ENCODE measurements around the gene MMP11. TPM values are rescaled to one million over a fixed set of nuclear protein-coding genes. Genes with fewer than 3 reads are reported as not detected.

MMP11 gene
- total and polyA plus RNA-seq, 2 of the 13 experiments (the other 11 are each of a cell fraction or from before 2014, with no cell fraction given), result 8.9 to 28.6 TPM

- TF ChIP-seq PRPF4 (IDR thresholded peaks at IDR 0.05; ENCODE audit: low read depth, low read length, poor library complexity, severe bottlenecking), result no peak
- TF ChIP-seq, protein P1, sequence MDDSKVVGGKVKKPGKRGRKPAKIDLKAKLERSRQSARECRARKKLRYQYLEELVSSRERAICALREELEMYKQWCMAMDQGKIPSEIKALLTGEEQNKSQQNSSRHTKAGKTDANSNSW (CRISPR knock-in tag; IDR thresholded peaks at IDR 0.05; ENCODE audit: borderline replicate concordance), result no peak
- TF ChIP-seq ZKSCAN5 (CRISPR knock-in tag; IDR thresholded peaks at IDR 0.05), result no peak
- TF ChIP-seq GZF1 (CRISPR knock-in tag; IDR thresholded peaks at IDR 0.05), result no peak
- TF ChIP-seq MAX (IDR thresholded peaks at IDR 0.05), result 0 out of 2 replicates have a peak, but pooled peaks have one; percentile 30
- peak; percentile 53; the same call in 1 of the 2 replicates for TF ChIP-seq TGIF2 (CRISPR knock-in tag; IDR thresholded peaks at IDR 0.05)
- TF ChIP-seq ZNF605 (CRISPR knock-in tag; IDR thresholded peaks at IDR 0.05), result 0 out of 2 replicates have a peak, but pooled peaks have one; percentile 28
- no peak for TF ChIP-seq XBP1 (CRISPR knock-in tag; IDR thresholded peaks at IDR 0.05)
- TF ChIP-seq ZNF292 (CRISPR knock-in tag; IDR thresholded peaks at IDR 0.05; ENCODE audit: borderline replicate concordance, low read depth), result no peak
- TF ChIP-seq ZNF790 (CRISPR knock-in tag; IDR thresholded peaks at IDR 0.05; ENCODE audit: borderline replicate concordance), result no peak
- TF ChIP-seq, protein P2, sequence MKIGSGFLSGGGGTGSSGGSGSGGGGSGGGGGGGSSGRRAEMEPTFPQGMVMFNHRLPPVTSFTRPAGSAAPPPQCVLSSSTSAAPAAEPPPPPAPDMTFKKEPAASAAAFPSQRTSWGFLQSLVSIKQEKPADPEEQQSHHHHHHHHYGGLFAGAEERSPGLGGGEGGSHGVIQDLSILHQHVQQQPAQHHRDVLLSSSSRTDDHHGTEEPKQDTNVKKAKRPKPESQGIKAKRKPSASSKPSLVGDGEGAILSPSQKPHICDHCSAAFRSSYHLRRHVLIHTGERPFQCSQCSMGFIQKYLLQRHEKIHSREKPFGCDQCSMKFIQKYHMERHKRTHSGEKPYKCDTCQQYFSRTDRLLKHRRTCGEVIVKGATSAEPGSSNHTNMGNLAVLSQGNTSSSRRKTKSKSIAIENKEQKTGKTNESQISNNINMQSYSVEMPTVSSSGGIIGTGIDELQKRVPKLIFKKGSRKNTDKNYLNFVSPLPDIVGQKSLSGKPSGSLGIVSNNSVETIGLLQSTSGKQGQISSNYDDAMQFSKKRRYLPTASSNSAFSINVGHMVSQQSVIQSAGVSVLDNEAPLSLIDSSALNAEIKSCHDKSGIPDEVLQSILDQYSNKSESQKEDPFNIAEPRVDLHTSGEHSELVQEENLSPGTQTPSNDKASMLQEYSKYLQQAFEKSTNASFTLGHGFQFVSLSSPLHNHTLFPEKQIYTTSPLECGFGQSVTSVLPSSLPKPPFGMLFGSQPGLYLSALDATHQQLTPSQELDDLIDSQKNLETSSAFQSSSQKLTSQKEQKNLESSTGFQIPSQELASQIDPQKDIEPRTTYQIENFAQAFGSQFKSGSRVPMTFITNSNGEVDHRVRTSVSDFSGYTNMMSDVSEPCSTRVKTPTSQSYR (CRISPR knock-in tag; IDR thresholded peaks at IDR 0.05; ENCODE audit: borderline replicate concordance), result no peak
- no peak for TF ChIP-seq ZSCAN12 (CRISPR knock-in tag; IDR thresholded peaks at IDR 0.05)
- no peak for TF ChIP-seq NFYC (CRISPR knock-in tag; IDR thresholded peaks at IDR 0.05)
- no peak for TF ChIP-seq CAMTA2 (CRISPR knock-in tag; IDR thresholded peaks at IDR 0.05; ENCODE audit: borderline replicate concordance)
- TF ChIP-seq, protein P3, sequence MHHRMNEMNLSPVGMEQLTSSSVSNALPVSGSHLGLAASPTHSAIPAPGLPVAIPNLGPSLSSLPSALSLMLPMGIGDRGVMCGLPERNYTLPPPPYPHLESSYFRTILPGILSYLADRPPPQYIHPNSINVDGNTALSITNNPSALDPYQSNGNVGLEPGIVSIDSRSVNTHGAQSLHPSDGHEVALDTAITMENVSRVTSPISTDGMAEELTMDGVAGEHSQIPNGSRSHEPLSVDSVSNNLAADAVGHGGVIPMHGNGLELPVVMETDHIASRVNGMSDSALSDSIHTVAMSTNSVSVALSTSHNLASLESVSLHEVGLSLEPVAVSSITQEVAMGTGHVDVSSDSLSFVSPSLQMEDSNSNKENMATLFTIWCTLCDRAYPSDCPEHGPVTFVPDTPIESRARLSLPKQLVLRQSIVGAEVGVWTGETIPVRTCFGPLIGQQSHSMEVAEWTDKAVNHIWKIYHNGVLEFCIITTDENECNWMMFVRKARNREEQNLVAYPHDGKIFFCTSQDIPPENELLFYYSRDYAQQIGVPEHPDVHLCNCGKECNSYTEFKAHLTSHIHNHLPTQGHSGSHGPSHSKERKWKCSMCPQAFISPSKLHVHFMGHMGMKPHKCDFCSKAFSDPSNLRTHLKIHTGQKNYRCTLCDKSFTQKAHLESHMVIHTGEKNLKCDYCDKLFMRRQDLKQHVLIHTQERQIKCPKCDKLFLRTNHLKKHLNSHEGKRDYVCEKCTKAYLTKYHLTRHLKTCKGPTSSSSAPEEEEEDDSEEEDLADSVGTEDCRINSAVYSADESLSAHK (CRISPR knock-in tag; IDR thresholded peaks at IDR 0.05; ENCODE audit: borderline replicate concordance), result no peak
- no peak for TF ChIP-seq IRX3 (CRISPR knock-in tag; IDR thresholded peaks at IDR 0.05; ENCODE audit: borderline replicate concordance, low read depth)
- no peak for TF ChIP-seq NCOA5 (CRISPR knock-in tag; IDR thresholded peaks at IDR 0.05)
- TF ChIP-seq STAG1 (CRISPR knock-in tag; IDR thresholded peaks at IDR 0.05), result peak; percentile 74
- no peak for TF ChIP-seq ZNF234 (CRISPR knock-in tag; conservative IDR thresholded peaks at IDR 0.05)
- TF ChIP-seq ATAD3A (CRISPR knock-in tag; IDR thresholded peaks at IDR 0.05), result no peak
- peak; percentile 47 for TF ChIP-seq SALL1 (CRISPR knock-in tag; IDR thresholded peaks at IDR 0.05)
- no peak for TF ChIP-seq ZNF709 (CRISPR knock-in tag; IDR thresholded peaks at IDR 0.05)
- TF ChIP-seq CBX5 (CRISPR knock-in tag; IDR thresholded peaks at IDR 0.05; ENCODE audit: borderline replicate concordance), result no peak
- TF ChIP-seq RFXANK (CRISPR knock-in tag; IDR thresholded peaks at IDR 0.05), result no peak
- TF ChIP-seq CSRNP2 (CRISPR knock-in tag; conservative IDR thresholded peaks at IDR 0.05; ENCODE audit: low read depth), result no peak
- no peak for TF ChIP-seq CCDC6 (CRISPR knock-in tag; IDR thresholded peaks at IDR 0.05)
Measured at GRCh38 chr22:23789638-23790037, 17.0 kb downstream of the MMP11 start (continued).
